ENCODE results near the gene HADHA.
"Not testable (repeated sequence)": the region's sequence is repeated elsewhere in the genome, so short reads cannot be mapped to it uniquely, and the experiment has no call there.

Gene HADHA

GRCh38 chr2:26173776-26174482 lies 70.5 kb downstream of the HADHA start:
- DNase-seq = no peak

GRCh38 chr2:26172871-26173775 lies 71.3 kb downstream of the HADHA start, which contains the start of gene GAREM2:
Gene GAREM2 (plus strand): TSS chr2:26173088. CDS start chr2:26173221, 133 bp downstream.
- DNase-seq = peak in 3 of 4 experiments; percentile 13 to 58 (median 37)

- DNase-seq = no peak
These were observed 72.1 kb downstream of the HADHA start for GRCh38 chr2:26172189-26172870.

GRCh38 chr2:26170795-26171194 lies 73.6 kb downstream of the HADHA start:
- no peak for DNase-seq

GRCh38 chr2:26169681-26170414 lies 74.6 kb downstream of the HADHA start:
- no peak for DNase-seq

- no peak for DNase-seq
These were observed 75.2 kb downstream of the HADHA start for GRCh38 chr2:26169226-26169625.

GRCh38 chr2:26168785-26169184 lies 75.6 kb downstream of the HADHA start:
- no peak for DNase-seq

GRCh38 chr2:26166541-26166940 lies 77.9 kb downstream of the HADHA start:
- not testable (repeated sequence) for DNase-seq

- DNase-seq = no peak
These were observed 79.0 kb downstream of the HADHA start for GRCh38 chr2:26165403-26165802.

- no peak for DNase-seq
These were observed 79.7 kb downstream of the HADHA start for GRCh38 chr2:26164641-26165211.

GRCh38 chr2:26164231-26164630 lies 80.2 kb downstream of the HADHA start:
- no peak for DNase-seq

GRCh38 chr2:26162963-26163362 lies 81.5 kb downstream of the HADHA start:
- DNase-seq = no peak

GRCh38 chr2:26161926-26162325 lies 82.5 kb downstream of the HADHA start:
- DNase-seq = no peak

GRCh38 chr2:26157580-26157979 lies 86.9 kb downstream of the HADHA start:
- DNase-seq = no peak

GRCh38 chr2:26150243-26150642 lies 94.2 kb downstream of the HADHA start:
- no peak for DNase-seq

- DNase-seq = no peak
These were observed 95.9 kb downstream of the HADHA start for GRCh38 chr2:26148501-26148900.

- peak; percentile 68 to 80 (median 80) for DNase-seq
These were observed 99.3 kb downstream of the HADHA start for GRCh38 chr2:26144953-26145680.

GRCh38 chr2:26144031-26144430 lies 100.4 kb downstream of the HADHA start:
- DNase-seq = peak in 2 of 4 experiments; percentile 13 to 23

- DNase-seq = no peak
These were observed 103.2 kb downstream of the HADHA start for GRCh38 chr2:26141145-26141769.

Measured in suppressor macrophage (primary cell).